UCSD-AML1 (cell line): ENCODE results near the gene SP6.
A peak's percentile ranks its signal among the peaks of the same experiment; 100 is the strongest.

Experiments used
- DNase-seq: peaks from one replicate; lab custom pipeline; 2025; ENCODE audit not compliant: unreplicated experiment; lab: John Stamatoyannopoulos, UW

The SP6 gene

GRCh38 chr17:47838636-47839035 lies 12.3 kb downstream of the SP6 start:
- DNase-seq, result no peak

DNA sequence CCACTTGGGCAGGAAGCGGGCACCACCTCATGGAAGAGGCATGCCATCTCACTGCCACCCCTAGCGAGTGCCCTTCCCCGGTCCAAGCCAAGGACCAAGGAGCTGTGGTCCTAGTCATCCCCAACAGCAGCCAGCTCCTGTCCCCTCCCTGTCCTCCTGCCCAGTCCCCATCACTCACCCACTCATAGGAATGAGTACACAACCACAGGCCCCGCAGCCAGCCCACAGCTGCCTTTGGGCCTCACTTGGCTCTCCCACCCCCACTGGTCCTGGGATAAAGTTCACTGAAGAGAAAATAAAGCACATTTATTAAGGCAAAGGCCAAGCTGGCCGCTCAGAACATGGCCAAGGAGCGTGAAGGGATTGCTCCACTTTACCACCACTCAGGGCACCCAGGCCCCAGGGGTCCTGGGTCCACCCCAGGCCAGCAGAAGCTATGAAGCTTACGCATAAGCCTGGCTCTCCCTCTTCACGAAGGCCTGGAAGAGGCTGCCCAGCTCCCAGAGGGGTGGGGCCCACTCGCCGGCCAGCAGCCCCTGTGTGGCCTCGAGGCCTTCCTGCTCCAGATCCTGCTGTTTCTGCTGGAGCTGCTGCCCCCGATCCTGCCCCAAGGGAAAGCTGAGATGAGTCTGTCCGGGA lies 13.4 kb downstream of the SP6 start:
- DNase-seq, result no peak

GRCh38 chr17:47836601-47837000 lies 14.4 kb downstream of the SP6 start:
- no peak for DNase-seq

DNA sequence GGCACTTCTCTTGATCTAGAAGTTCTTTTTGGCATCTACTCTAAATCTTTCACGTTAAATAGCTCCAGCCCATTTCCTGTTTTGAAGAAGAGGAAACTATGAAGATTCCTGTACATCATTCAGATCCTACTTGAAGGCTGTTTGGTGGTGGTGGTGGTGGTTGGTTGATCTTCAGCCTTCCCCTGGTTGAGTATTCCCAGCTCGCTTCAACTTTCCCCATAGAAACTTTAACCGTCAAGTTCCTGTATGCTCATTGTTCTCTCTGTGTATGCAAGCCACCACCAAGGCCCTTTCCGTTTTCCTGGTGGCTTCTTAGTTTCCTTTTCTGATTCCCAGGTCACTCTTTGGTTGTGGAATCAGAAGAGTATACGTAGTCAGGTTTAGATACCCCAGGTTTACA lies 16.2 kb downstream of the SP6 start:
- no peak for DNase-seq

- no peak for DNase-seq
Observed at GRCh38 chr17:47831934-47832327, 19.0 kb downstream of the SP6 start.

- DNase-seq, result peak; percentile 94
Observed at GRCh38 chr17:47831003-47831933, 19.7 kb downstream of the SP6 start, which contains the start of the genes LRRC46 and MRPL10. Gene LRRC46 (plus strand): TSS chr17:47831670. CDS start chr17:47831990, 320 bp downstream. Gene MRPL10 (minus strand): TSS chr17:47831541. CDS start chr17:47831511, 30 bp downstream.

DNA sequence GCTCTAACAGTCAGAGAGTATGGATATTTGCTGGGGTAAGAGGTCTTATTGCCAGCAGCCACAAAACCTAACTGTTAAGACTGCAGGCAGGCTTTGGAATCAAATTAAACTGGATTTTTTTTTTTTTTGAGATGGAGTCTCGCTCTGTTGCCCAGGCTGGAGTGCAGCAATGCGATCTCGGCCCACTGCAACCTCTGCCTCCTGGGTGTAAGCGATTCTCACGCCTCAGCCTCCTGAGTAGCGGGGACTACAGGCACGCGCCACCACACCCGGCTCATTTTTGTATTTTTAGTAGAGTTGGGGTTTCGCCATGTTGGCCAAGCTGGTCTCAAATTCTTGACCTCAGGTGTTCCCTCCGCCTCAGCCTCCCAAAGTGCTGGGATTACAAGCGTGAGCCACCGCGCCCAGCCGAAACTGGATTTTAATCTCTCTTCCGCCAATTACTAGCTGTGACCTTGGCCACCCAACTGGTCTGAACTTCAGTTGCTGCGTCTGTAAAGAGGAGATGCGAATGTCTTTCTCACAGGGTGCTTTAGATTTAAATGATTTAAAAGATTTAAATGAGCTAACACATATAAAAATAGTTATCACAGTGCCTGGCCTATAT lies 20.5 kb downstream of the SP6 start:
- DNase-seq, result no peak

GRCh38 chr17:47829870-47830269 lies 21.1 kb downstream of the SP6 start:
- no peak for DNase-seq

- DNase-seq, result no peak
Observed at GRCh38 chr17:47823519-47823918, 27.4 kb downstream of the SP6 start.

DNA sequence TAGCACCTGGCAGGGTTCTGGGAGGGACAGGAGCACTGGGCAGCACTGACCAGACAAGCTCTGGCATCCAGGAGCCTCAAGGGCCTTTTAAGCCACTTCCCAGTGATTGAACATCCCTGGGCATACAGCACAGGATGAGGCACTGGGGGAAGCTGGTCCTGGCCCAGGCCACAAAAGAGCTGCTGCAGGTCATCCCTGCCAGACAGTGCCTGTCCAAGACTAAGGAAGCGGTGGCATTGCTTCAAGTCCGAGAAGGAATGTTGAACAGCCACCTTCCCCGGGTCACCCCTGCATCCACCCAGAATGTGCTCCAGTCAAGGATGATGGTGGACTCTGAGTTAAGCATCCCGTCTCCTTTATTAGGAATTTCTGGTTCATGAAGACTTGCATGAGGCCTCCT lies 28.2 kb downstream of the SP6 start:
- DNase-seq, result no peak

GRCh38 chr17:47821424-47822391 lies 29.3 kb downstream of the SP6 start, which contains the start of gene OSBPL7:
Gene OSBPL7 (minus strand): TSS chr17:47821794. CDS start chr17:47820278, 1,516 bp downstream.
- DNase-seq, result peak; percentile 86

GRCh38 chr17:47821031-47821423 lies 29.9 kb downstream of the SP6 start:
- no peak for DNase-seq

- DNase-seq, result no peak
Observed at GRCh38 chr17:47820033-47820789, 30.8 kb downstream of the SP6 start.

GRCh38 chr17:47819475-47819874 lies 31.5 kb downstream of the SP6 start:
- DNase-seq, result no peak

DNA sequence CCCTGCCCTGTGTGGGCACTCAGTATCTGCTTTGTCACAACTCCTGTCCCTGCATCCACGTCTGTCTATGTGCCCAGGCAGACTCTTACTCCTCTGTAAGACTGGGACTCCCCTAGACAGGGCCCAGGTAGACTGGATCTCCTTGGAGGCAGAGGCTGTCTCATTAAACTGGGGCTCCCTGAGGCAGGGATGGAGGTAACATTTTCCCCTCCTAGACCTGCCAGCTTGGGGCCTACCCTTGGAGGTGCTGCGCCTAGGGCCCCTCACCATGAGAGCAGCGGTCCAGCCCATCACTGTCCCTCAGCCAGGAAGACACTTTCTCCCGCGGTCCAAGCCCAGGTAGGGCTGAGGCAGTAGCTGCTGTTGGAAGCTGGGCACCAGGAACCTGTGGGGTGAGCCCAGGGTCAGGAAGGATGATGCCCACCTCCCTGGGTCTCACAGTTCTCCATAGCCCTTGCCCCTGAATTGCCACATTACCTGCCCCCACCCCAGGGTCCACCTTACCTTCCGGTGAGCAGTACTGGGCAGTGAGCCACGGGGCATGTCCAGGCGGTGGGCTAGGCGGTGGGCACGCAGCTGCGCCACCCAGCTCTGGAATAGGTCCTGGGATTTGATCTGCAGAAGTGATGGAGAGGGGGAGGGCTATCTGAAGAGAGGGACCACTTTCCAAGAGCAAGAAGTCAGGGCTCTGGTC lies 32.8 kb downstream of the SP6 start:
- no peak for DNase-seq

GRCh38 chr17:47816947-47817346 lies 34.0 kb downstream of the SP6 start:
- no peak for DNase-seq

DNA sequence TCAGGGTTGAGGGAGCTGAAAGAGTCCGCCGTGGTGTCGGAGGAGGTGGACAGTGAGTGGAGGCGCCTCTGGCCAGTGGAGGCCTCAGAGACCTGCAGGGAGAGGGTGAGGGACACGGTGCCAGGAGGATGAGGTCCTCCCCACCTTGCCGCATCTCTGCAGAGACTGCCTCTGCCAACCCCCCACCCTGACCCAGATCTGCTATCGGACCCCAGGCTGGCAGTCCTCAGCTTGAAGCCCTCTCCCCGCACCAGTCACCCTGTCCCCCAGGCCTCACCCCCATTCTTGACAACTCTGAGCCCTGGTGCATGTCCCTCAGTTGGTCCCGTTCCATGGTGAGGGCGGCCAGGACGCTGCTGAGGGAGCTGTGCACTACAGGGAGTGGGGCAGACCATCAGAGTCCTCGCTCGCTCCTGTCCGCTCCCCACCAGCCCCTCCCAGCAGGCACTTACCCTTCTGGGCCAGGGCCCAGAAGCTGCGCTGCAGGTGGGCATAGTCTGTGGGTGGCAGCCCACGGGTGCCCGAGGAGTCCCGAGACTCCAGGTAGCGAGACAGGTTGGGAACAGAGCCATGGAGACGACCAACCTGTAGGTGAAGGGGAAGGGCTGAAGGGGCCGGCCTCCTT lies 34.7 kb downstream of the SP6 start:
- no peak for DNase-seq

GRCh38 chr17:47815106-47815918 lies 35.7 kb downstream of the SP6 start:
- no peak for DNase-seq
